Trophoblast cell (in vitro differentiated cells and primary cell): ENCODE data around the gene WNT9A.
"Not testable (repeated sequence)": the region's sequence is repeated elsewhere in the genome, so short reads cannot be mapped to it uniquely, and the experiment has no call there.

ENCODE experiments used
- DNase-seq, 2 donors: peaks; one replicate each; pipeline ENCODE4 v3.0.0-alpha.2; 2016
- H2AFZ ChIP-seq: 2 replicates; pipeline ENCODE4 v1.6.1; 2013; ENCODE audit warnings: low read length, moderate library complexity, mild to moderate bottlenecking; ENCODE audit not compliant: insufficient read depth, poor library complexity
- H2AK5ac ChIP-seq: 2 replicates; pipeline ENCODE4 v1.6.1; 2013; ENCODE audit warnings: mild to moderate bottlenecking, low read length
- H2BK120ac ChIP-seq: 2 replicates; pipeline ENCODE4 v1.6.1; 2013; ENCODE audit warnings: low read length, mild to moderate bottlenecking, moderate library complexity; ENCODE audit not compliant: insufficient read depth, poor library complexity
- H2BK12ac ChIP-seq: 2 replicates; pipeline ENCODE4 v1.6.1; 2013; ENCODE audit warnings: mild to moderate bottlenecking, low read length, moderate library complexity
- H2BK5ac ChIP-seq: 2 replicates; pipeline ENCODE4 v1.6.1; 2013; ENCODE audit warnings: low read length, low read depth, moderate library complexity, mild to moderate bottlenecking; ENCODE audit not compliant: poor library complexity
- H3K14ac ChIP-seq: 2 replicates; pipeline ENCODE4 v1.6.1; 2013; ENCODE audit warnings: mild to moderate bottlenecking, low read length
- H3K18ac ChIP-seq: 2 replicates; pipeline ENCODE4 v1.6.1; 2013; ENCODE audit warnings: mild to moderate bottlenecking, low read length
- H3K23ac ChIP-seq: 2 replicates; pipeline ENCODE4 v1.6.1; 2013; ENCODE audit warnings: low read length
- H3K27ac ChIP-seq: 2 replicates; pipeline ENCODE4 v1.5.1; 2013; ENCODE audit warnings: low read depth, mild to moderate bottlenecking, inconsistent platforms, low read length, moderate library complexity
- H3K27me3 ChIP-seq: 2 replicates; pipeline ENCODE4 v1.6.1; 2013; ENCODE audit warnings: inconsistent platforms, mild to moderate bottlenecking, low read length, moderate library complexity; ENCODE audit not compliant: insufficient read depth
- H3K36me3 ChIP-seq, 2 experiments: 1 replicate in 1 of 2; 2 replicates in 1 of 2; pipeline ENCODE4 v1.6.1; 2013; ENCODE audit warnings: low read length in 2 of 2, mild to moderate bottlenecking in 2 of 2, moderate library complexity in 1 of 2; ENCODE audit not compliant: insufficient read depth in 2 of 2, control insufficient read depth in 1 of 2
- H3K4ac ChIP-seq: 2 replicates; pipeline ENCODE4 v1.6.1; 2013; ENCODE audit warnings: low read depth, mild to moderate bottlenecking, low read length, moderate library complexity
- H3K4me1 ChIP-seq, 2 experiments: 1 replicate in 1 of 2; 2 replicates in 1 of 2; pipeline ENCODE4 v1.6.1; 2013; ENCODE audit warnings: low read length in 2 of 2, mild to moderate bottlenecking in 2 of 2, moderate library complexity in 1 of 2; ENCODE audit not compliant: insufficient read depth in 2 of 2, control insufficient read depth in 1 of 2
- H3K4me2 ChIP-seq: 2 replicates; pipeline ENCODE4 v1.6.1; 2013; ENCODE audit warnings: inconsistent platforms, mild to moderate bottlenecking, low read length, moderate library complexity
- H3K4me3 ChIP-seq: 2 replicates; pipeline ENCODE4 v1.5.1; 2013; ENCODE audit warnings: mild to moderate bottlenecking, low read depth, low read length, inconsistent platforms
- H3K79me1 ChIP-seq: one replicate; pipeline ENCODE4 v1.6.1; 2013; ENCODE audit warnings: low read length
- H3K79me2 ChIP-seq: 2 replicates; pipeline ENCODE4 v1.6.1; 2013; ENCODE audit warnings: low read length, mild to moderate bottlenecking; ENCODE audit not compliant: control insufficient read depth, insufficient read depth, poor library complexity
- H3K9ac ChIP-seq: 2 replicates; pipeline ENCODE4 v1.6.1; 2013; ENCODE audit warnings: mild to moderate bottlenecking, low read length
- H3K9me3 ChIP-seq: 2 replicates; pipeline ENCODE4 v1.6.1; 2013; ENCODE audit warnings: low read depth, mild to moderate bottlenecking, control low read depth, inconsistent platforms, low read length; ENCODE audit not compliant: insufficient read depth
- H4K12ac ChIP-seq: 2 replicates; pipeline ENCODE4 v1.6.1; 2013; ENCODE audit warnings: low read depth, mild to moderate bottlenecking, low read length, moderate library complexity
- H4K8ac ChIP-seq: 2 replicates; pipeline ENCODE4 v1.6.1; 2013; ENCODE audit warnings: low read depth, mild to moderate bottlenecking, low read length, moderate library complexity
- H4K91ac ChIP-seq: one replicate; pipeline ENCODE4 v1.6.1; 2013; ENCODE audit warnings: low read depth, mild to moderate bottlenecking, low read length, moderate library complexity
- WGBS: extraction: QIAGEN DNeasy Blood & Tissue Kit; methylation state at CpG from one replicate; pipeline ENCODE4 v1.1.7; 2013; ENCODE audit warnings: missing lambda C conversion rate; ENCODE audit not compliant: insufficient read length, insufficient coverage; ENCODE audit errors: extremely low coverage; 5-methylcytosine and 5-hydroxymethylcytosine counted together

Gene WNT9A

GRCh38 chr1:227975583-227976283 lies 28.0 kb upstream of the WNT9A start:
- not testable (repeated sequence) for H3K4me3 ChIP-seq, H4K8ac ChIP-seq, H3K27me3 ChIP-seq, H3K4me1 ChIP-seq, H3K27ac ChIP-seq, H3K4ac ChIP-seq, DNase-seq, H3K79me1 ChIP-seq, H4K12ac ChIP-seq, H3K14ac ChIP-seq, H2AFZ ChIP-seq, H3K36me3 ChIP-seq, H2AK5ac ChIP-seq, H3K4me2 ChIP-seq, H4K91ac ChIP-seq, H3K9me3 ChIP-seq, H2BK12ac ChIP-seq, H3K9ac ChIP-seq, H3K23ac ChIP-seq, H2BK5ac ChIP-seq, H3K18ac ChIP-seq, H3K79me2 ChIP-seq, H2BK120ac ChIP-seq
- WGBS = no CpG with 5 or more reads among the region's 21 CpGs

DNA sequence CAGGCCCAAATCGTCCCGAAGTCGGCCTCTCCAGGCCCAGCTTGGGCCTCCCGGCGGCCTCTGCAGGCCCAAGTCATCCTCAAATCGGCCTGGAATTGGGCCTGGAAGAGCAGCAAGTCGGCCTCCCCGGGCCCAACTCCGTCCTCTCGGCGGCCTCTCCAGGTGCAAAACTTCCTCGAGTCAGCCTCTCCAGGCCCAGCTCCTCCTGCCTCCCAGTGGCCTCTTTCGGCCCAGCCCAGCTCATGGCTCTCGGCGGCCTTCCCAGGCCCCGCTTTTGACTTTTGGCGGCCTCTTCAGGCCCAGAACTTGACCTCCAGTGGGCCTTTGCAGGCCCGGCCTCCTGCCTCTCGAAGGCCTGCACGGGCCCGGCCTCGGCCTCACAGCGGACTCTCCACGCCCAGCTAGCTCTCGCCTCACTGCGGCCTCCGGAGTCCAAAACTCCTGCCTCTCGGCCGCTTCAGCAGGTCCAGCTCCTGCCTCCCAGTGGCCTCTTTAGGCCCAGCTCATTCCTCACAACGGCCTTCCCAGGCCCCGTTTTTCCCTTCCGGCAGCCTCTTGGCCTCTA lies 26.1 kb upstream of the WNT9A start:
- not testable (repeated sequence) for H3K23ac ChIP-seq
- no CpG with 5 or more reads among the region's 32 CpGs for WGBS

GRCh38 chr1:227972843-227973374 lies 25.2 kb upstream of the WNT9A start:
- not testable (repeated sequence) for H4K91ac ChIP-seq, H3K79me1 ChIP-seq, H3K27me3 ChIP-seq, H3K4me1 ChIP-seq, H3K18ac ChIP-seq, H3K79me2 ChIP-seq, H3K36me3 ChIP-seq, H2BK5ac ChIP-seq, H3K9ac ChIP-seq, H2BK120ac ChIP-seq, H2AFZ ChIP-seq, H3K14ac ChIP-seq, H3K4me2 ChIP-seq, H3K23ac ChIP-seq, H3K4ac ChIP-seq, H2AK5ac ChIP-seq, H3K4me3 ChIP-seq, H2BK12ac ChIP-seq, H4K8ac ChIP-seq, H3K27ac ChIP-seq, H3K9me3 ChIP-seq, DNase-seq
- peak overlapping the region; percentile 62 for H4K12ac ChIP-seq
- WGBS = no CpG with 5 or more reads among the region's 22 CpGs

More for the DNA sequence above, 26.1 kb upstream of the WNT9A start:
- H3K14ac ChIP-seq, H2BK5ac ChIP-seq, H3K4me2 ChIP-seq, H3K9ac ChIP-seq, H3K79me2 ChIP-seq, DNase-seq, H3K9me3 ChIP-seq, H2BK12ac ChIP-seq, H4K8ac ChIP-seq, H2BK120ac ChIP-seq, H3K4me3 ChIP-seq, H3K36me3 ChIP-seq, H3K27me3 ChIP-seq, H3K4ac ChIP-seq, H2AFZ ChIP-seq, H3K4me1 ChIP-seq, H3K27ac ChIP-seq, H4K91ac ChIP-seq, H3K18ac ChIP-seq, H2AK5ac ChIP-seq, H3K79me1 ChIP-seq, H4K12ac ChIP-seq: not testable (repeated sequence)

DNA sequence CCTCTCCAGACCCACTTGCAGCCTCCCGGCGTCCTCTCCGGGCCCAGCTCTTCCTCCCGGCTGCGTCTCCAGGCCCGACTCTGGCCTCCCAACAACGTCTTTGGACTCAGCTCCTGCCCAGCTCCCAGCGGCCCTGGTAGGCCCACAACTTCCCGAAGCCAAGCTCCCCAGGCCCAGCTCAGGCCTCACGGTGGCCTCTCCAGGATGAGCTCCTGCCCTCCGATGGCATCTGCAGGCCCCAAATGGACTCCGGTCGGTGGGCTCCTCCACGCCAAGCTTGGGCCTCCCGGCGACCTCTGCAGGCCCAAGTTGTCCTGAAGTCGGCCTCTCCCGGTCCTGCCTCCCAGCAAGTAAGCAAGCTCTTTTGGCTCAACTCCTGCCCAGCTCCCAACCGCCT lies 24.5 kb upstream of the WNT9A start:
- not testable (repeated sequence) for H3K79me2 ChIP-seq, H4K8ac ChIP-seq, H3K23ac ChIP-seq, H3K27ac ChIP-seq, H2AK5ac ChIP-seq, H3K79me1 ChIP-seq, H3K27me3 ChIP-seq, H3K9ac ChIP-seq, H3K4me3 ChIP-seq, H3K4ac ChIP-seq, DNase-seq, H2AFZ ChIP-seq, H3K18ac ChIP-seq, H3K36me3 ChIP-seq, H3K14ac ChIP-seq, H4K91ac ChIP-seq, H4K12ac ChIP-seq, H3K9me3 ChIP-seq, H2BK120ac ChIP-seq, H2BK5ac ChIP-seq, H2BK12ac ChIP-seq, H3K4me1 ChIP-seq, H3K4me2 ChIP-seq
- no CpG with 5 or more reads among the region's 19 CpGs for WGBS
